SK-N-MC (cell line): Measurements from ENCODE around the gene GNAT3.

Source experiments
- EZH2 ChIP-seq: fragments of 200-600 bp; sonication (generic); IDR thresholded peaks from one replicate; pipeline ENCODE4 v1.6.1; 2017; ENCODE audit warnings: antibody characterized with exemption
- FOXP2 ChIP-seq: optimal IDR thresholded peaks from 2 replicates; pipeline ENCODE3; 2011; ENCODE audit warnings: mild to moderate bottlenecking, moderate library complexity; ENCODE audit not compliant: insufficient read depth; ENCODE audit errors: extremely low read length, control extremely low read depth
- POLR2AphosphoS5 ChIP-seq: IDR thresholded peaks from 2 replicates; pipeline ENCODE4 v1.6.1; 2012; ENCODE audit warnings: mild to moderate bottlenecking, low read depth, low read length, borderline replicate concordance

DNA sequence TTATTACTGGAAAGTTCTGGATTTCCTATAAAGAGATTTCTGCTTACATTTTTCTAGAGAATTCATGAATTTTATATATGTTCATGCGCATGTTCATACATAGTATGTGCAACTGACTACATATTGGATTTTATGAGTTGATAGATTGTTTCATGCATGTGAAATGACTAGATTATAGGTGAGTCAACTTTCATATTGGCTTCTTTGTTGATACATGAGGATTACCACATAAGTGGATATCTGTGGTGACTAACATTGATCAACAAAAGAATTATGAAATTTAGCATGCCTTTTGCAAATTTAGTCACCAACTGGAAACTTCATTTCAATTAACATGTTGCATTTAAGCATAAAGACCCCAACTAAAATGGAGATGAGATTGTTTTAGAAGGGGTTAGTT, 99.0 kb downstream of the GNAT3 start:
- TF ChIP-seq EZH2 (no peak), POLR2AphosphoS5 (no peak), FOXP2 (no peak)
